ENCODE results near the gene ZNF318.

- TF ChIP-seq POLR2A (IDR thresholded peaks at IDR 0.05) (no peak), CTCF (IDR thresholded peaks at IDR 0.05) (no peak)
Measured at GRCh38 chr6:43297644-43298564, 71.5 kb downstream of the ZNF318 start, which contains the start of gene SLC22A7.
